Heart right ventricle (tissue), 16 donors: ENCODE results near the gene DSP. TPM values are rescaled to one million over a fixed set of nuclear protein-coding genes. Genes with fewer than 3 reads are reported as not detected.

Experiments
- ATAC-seq, 8 donors: fragments of 200-7000 bp; cut with Tn5 transposase; one replicate each; pipeline ENCODE4 v1.9.1; 2020; ENCODE audit warnings: mild to moderate bottlenecking in 8 of 8, moderate library complexity in 8 of 8, moderate number of reproducible peaks in 1 of 8
- DNase-seq, 2 donors: peaks; one replicate each; pipeline ENCODE4 v3.0.0-alpha.2; 2020
- H3K27ac ChIP-seq, 10 donors: fragments of 200-600 bp; sonication (generic) in 2 of 10; one replicate each; pipeline versions ENCODE4 v1.5.0 to v1.8.0; 2020 to 2022; ENCODE audit warnings: mild to moderate bottlenecking in 3 of 10
- H3K27me3 ChIP-seq, 7 donors: fragments of 200-600 bp; one replicate each; pipeline ENCODE4 v1.8.0; 2021 to 2022; ENCODE audit warnings: mild to moderate bottlenecking in 2 of 7
- H3K36me3 ChIP-seq, 9 donors: fragments of 200-600 bp; sonication (generic) in 1 of 9; one replicate each; pipeline versions ENCODE4 v1.5.0 to v1.8.0; 2020 to 2022; ENCODE audit warnings: mild to moderate bottlenecking in 2 of 9
- H3K4me1 ChIP-seq, 9 donors: fragments of 200-600 bp; sonication (generic) in 1 of 9; one replicate each; pipeline versions ENCODE4 v1.5.0 to v1.8.0; 2020 to 2022; ENCODE audit warnings: mild to moderate bottlenecking in 4 of 9
- H3K4me3 ChIP-seq, 10 donors: fragments of 200-600 bp; sonication (generic) in 2 of 10; one replicate each; pipeline versions ENCODE4 v1.5.0 to v1.8.0; 2020 to 2022; ENCODE audit warnings: mild to moderate bottlenecking in 7 of 10, moderate library complexity in 2 of 10
- H3K9me3 ChIP-seq, 11 donors: fragments of 200-600 bp in 10 of 11; sonication (generic) in 2 of 11; one replicate each; pipeline versions ENCODE4 v1.5.0 to v1.8.0; 2013 to 2022; ENCODE audit warnings: mild to moderate bottlenecking in 2 of 11, control low read depth in 1 of 11, moderate library complexity in 1 of 11
- CTCF ChIP-seq, 9 donors: fragments of 200-600 bp; sonication (generic) in 2 of 9; IDR thresholded peaks; one replicate each; pipeline versions ENCODE4 v1.5.0 to v1.8.0; 2021 to 2022; ENCODE audit warnings: antibody characterized with exemption in 9 of 9, mild to moderate bottlenecking in 5 of 9, moderate library complexity in 1 of 9
- WGBS, 2 donors: extraction: QIAGEN DNeasy Blood & Tissue Kit; methylation state at CpG; one replicate each; pipeline ENCODE4 v1.1.7; 2013; ENCODE audit warnings: inconsistent platforms in 1 of 2; 5-methylcytosine and 5-hydroxymethylcytosine counted together
- intact Hi-C, 10 donors: fragments of 100-400 bp; cut with DNase I; formaldehyde crosslinking; loops; one replicate each; pipeline versions ENCODE4 v1.11.1 to v1.14.2; 2022
- polyA plus RNA-seq, 2 donors: library from polyadenylated mRNA; stranded (reverse); fragments of 200-250 nt; gene quantifications; one replicate each; pipeline ENCODE4 v1.2.3, GENCODE V29; 2013
- total RNA-seq, 10 donors: library from RNA; stranded (reverse); fragmentation: NEBNext Ultra II Directional in 3 of 10; extraction: Animal tissue kit (Norgen Biotek cat#: 25700) in 3 of 10; gene quantifications; one replicate each; pipeline versions ENCODE4 v1.2.1 to v1.2.4, GENCODE V29; 2021 to 2023
- donor health status: Arrhythmogenic right ventricular cardiomyopathy.
- donor health status: ischemic (EF 13 %, LVEDD 7.1; RV severe dilation, severe dysfunction).
- donor health status: healthy with polysubstance abuse.
- donor health status: DM: no; HTN: yes; CAD: no.
- donor health status: DM: no; HTN: no; CAD: no.
- donor health status: ischemic (EF 25% LVEDD 6.9; RV normal size, moderate dysfunction).
- donor health status: ischemic (EF 25% LVEDD 5.7; RV mildly dilated, moderate dysfunction).
- donor health status: healthy.
- donor health status: DM: yes; HTN: yes; CAD: no.
- donor health status: Ischemic cardiomyopathy.
- donor health status: ischemic (EF 35%, LVEDD 5.7; RV mildly dilated, moderate dysfunction).
- donor health status: nonischemic (EF 11% LVEDD 7.7; RV severe dilation, severe dysfunction).
- donor health status: DM: yes; HTN: yes; CAD: no.
- donor health status: PGD.
- donor health status: ischemic (EF 29% LVEDD 5.4; RV normal size, mild dysfunction).
- donor health status: nonischemic (EF 23%, LVEDD 6.1; RV moderate dilation, normal function).

The DSP gene
- total and polyA plus RNA-seq, 12 donors = 56.5 to 471 (median 355) TPM

- no peak for ATAC-seq
- H3K27me3 ChIP-seq = peaks cover 0 to 14% (median 0%) of the 10 kb centered on the region in 7 donors
- no peak for TF ChIP-seq CTCF (IDR thresholded peaks at IDR 0.05)
- H3K9me3 ChIP-seq = no peaks in the 10 kb centered on the region
- H3K4me3 ChIP-seq = no peak overlapping the region
- intact Hi-C loops = no loop called here
- 83 to 88% methylated on average over 9 of the region's 9 CpGs for WGBS, 2 donors
- no peak overlapping the region for H3K27ac ChIP-seq
- no peaks in the 10 kb centered on the region for H3K4me1 ChIP-seq
- DNase-seq = no peak
- no peaks in the 10 kb centered on the region for H3K36me3 ChIP-seq
These were observed 91.2 kb downstream of the DSP start for GRCh38 chr6:7632501-7633290.

- H3K4me3 ChIP-seq = no peak overlapping the region
- 57 to 63% methylated on average over 4 of the region's 4 CpGs for WGBS, 2 donors
- no peak for TF ChIP-seq CTCF (IDR thresholded peaks at IDR 0.05)
- H3K27ac ChIP-seq = no peak overlapping the region
- intact Hi-C loops = no loop called here
- peaks cover 0 to 14% (median 0%) of the 10 kb centered on the region in 7 donors for H3K27me3 ChIP-seq
- DNase-seq (no peak), ATAC-seq (no peak)
- H3K4me1 ChIP-seq = no peaks in the 10 kb centered on the region
- no peaks in the 10 kb centered on the region for H3K9me3 ChIP-seq
- no peaks in the 10 kb centered on the region for H3K36me3 ChIP-seq
These were observed 91.9 kb downstream of the DSP start for GRCh38 chr6:7633361-7633760.

GRCh38 chr6:7636151-7636550 is 94.7 kb downstream of the DSP start:
- Histone ChIP-seq H3K9me3 (no peaks in the 10 kb centered on the region), H3K27me3 (peaks cover 0 to 14% (median 0%) of the 10 kb centered on the region in 7 donors), H3K27ac (no peak overlapping the region), H3K4me1 (no peaks in the 10 kb centered on the region), H3K4me3 (no peak overlapping the region), H3K36me3 (no peaks in the 10 kb centered on the region)
- no peak for DNase-seq
- 65 to 69% methylated on average over 1 of the region's 1 CpG for WGBS, 2 donors
- ATAC-seq = no peak
- TF ChIP-seq CTCF (IDR thresholded peaks at IDR 0.05) = no peak
- intact Hi-C loops = no loop called here

Other genes starting within 250 kb of the DSP start
- gene SSR1, start 228.5 kb upstream of the DSP start, total RNA-seq = 10 to 100 TPM; 50.9 to 80.5 (median 62.5) TPM
- gene SSR1, start 228.5 kb upstream of the DSP start, polyA plus RNA-seq = 10 to 100 TPM in 1 of 2 donors, 1 to 10 TPM in 1; 8.3 to 42.4 TPM
- gene CAGE1, start 151.9 kb upstream of the DSP start, total RNA-seq = under 1 TPM in 2 of 10 donors, not detected in 8; 0.08 to 0.32 TPM
- gene CAGE1, start 151.9 kb upstream of the DSP start, polyA plus RNA-seq = not detected
- 10 to 100 TPM in 6 of 10 donors, 1 to 10 TPM in 4; 7.0 to 13.4 (median 11.0) TPM for gene RIOK1, start 151.9 kb upstream of the DSP start, total RNA-seq
- 10 to 100 TPM in 1 of 2 donors, 1 to 10 TPM in 1; 8.4 to 11.1 TPM for gene RIOK1, start 151.9 kb upstream of the DSP start, polyA plus RNA-seq
- gene SNRNP48, start 48.5 kb downstream of the DSP start, total RNA-seq = 10 to 100 TPM in 9 of 10 donors, 1 to 10 TPM in 1; 9.1 to 21.1 (median 13.1) TPM
- gene SNRNP48, start 48.5 kb downstream of the DSP start, polyA plus RNA-seq = 10 to 100 TPM; 10.4 to 16.2 TPM
- gene BMP6, start 184.4 kb downstream of the DSP start, total RNA-seq = 1 to 10 TPM; 1.3 to 4.1 (median 2.6) TPM
- 1 to 10 TPM in 1 of 2 donors, under 1 TPM in 1; 0.59 to 3.4 TPM for gene BMP6, start 184.4 kb downstream of the DSP start, polyA plus RNA-seq